ENCODE measurements around the gene MPV17L2. TPM values are rescaled to one million over a fixed set of nuclear protein-coding genes. Genes with fewer than 3 reads are reported as not detected.

Gene MPV17L2
- total and polyA plus RNA-seq, 2 of the 4 experiments (the other 2 are of a cell fraction), result 7.2 to 19.5 TPM

DNA sequence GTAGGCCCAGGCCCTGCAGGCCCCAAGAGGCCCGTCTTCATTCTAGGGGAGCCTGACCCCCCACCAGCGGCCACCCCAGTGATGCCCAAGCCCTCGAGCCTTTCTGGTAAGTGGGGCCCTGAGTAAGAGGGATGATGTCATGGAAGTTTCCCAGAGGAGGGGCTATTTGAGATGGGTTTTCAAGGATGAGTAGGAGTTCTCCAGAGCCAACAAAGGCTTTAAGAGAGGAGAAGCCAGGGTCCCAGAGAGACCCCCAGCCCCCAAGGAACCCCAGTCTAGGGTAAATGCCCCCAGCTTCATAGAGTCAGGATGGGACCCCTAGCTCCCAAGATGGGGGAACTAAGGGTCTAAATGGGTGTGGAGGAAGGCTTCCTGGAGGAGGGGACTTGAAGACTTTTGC lies 49.1 kb upstream of the MPV17L2 start (continued):
- TF ChIP-seq, protein P1, sequence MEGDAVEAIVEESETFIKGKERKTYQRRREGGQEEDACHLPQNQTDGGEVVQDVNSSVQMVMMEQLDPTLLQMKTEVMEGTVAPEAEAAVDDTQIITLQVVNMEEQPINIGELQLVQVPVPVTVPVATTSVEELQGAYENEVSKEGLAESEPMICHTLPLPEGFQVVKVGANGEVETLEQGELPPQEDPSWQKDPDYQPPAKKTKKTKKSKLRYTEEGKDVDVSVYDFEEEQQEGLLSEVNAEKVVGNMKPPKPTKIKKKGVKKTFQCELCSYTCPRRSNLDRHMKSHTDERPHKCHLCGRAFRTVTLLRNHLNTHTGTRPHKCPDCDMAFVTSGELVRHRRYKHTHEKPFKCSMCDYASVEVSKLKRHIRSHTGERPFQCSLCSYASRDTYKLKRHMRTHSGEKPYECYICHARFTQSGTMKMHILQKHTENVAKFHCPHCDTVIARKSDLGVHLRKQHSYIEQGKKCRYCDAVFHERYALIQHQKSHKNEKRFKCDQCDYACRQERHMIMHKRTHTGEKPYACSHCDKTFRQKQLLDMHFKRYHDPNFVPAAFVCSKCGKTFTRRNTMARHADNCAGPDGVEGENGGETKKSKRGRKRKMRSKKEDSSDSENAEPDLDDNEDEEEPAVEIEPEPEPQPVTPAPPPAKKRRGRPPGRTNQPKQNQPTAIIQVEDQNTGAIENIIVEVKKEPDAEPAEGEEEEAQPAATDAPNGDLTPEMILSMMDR (conservative IDR thresholded peaks at IDR 0.05; ENCODE audit: low read depth, low read length), result no peak
- TF ChIP-seq RFX5 (IDR thresholded peaks at IDR 0.05; ENCODE audit: low read depth, low read length) (no peak), BHLHE40 (IDR thresholded peaks at IDR 0.05; ENCODE audit: low read depth, low read length) (no peak)

DNA sequence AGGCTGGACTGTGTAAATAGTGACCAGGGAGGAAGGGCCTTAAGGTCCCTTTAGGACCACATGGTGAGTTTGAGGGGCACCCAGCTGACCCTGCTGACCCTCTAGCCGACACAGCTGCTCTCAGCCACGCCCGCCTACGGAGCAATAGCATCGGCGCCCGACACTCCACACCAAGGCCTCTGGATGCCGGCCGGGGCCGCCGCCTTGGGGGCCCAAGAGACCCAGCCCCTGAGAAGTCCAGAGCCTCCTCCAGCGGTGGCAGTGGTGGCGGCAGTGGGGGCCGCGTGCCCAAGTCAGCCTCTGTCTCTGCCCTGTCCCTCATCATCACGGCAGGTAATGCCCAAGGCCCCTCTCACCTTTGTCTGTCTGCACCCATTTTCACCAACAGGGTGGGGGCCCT lies 48.7 kb upstream of the MPV17L2 start:
- Histone ChIP-seq H3K36me3 (ENCODE audit: control insufficient read depth, insufficient read depth, low read length) (peaks cover 46% of the 10 kb centered on the region), H2AFZ (replicated peaks; ENCODE audit: low read length, poor library complexity) (no peak overlapping the region), H3K4ac (ENCODE audit: low read depth, low read length) (no peak overlapping the region), H4K91ac (ENCODE audit: insufficient read depth, low read depth, low read length) (no peak overlapping the region), H2BK5ac (ENCODE audit: low read depth, low read length, poor library complexity, severe bottlenecking) (no peak overlapping the region), H3K18ac (ENCODE audit: low read depth, low read length) (no peak overlapping the region), H2AK9ac (replicated peaks; ENCODE audit: low read depth, low read length, poor library complexity) (no peak overlapping the region), H3K9ac (ENCODE audit: low read depth, low read length) (no peak overlapping the region), H3K4me3 (ENCODE audit: insufficient read depth, low read depth, low read length) (no peak overlapping the region), H3K23ac (ENCODE audit: low read depth, low read length) (no peak overlapping the region), H3K27me3 (ENCODE audit: control insufficient read depth, insufficient read depth, low read length) (no peaks in the 10 kb centered on the region), H2BK15ac (ENCODE audit: low read depth, low read length) (no peak overlapping the region), H4K5ac (ENCODE audit: low read depth, low read length) (no peak overlapping the region), H4K20me1 (ENCODE audit: insufficient read depth, low read length) (no peaks in the 10 kb centered on the region), H2BK120ac (ENCODE audit: low read depth, low read length) (no peak overlapping the region), H3K14ac (replicated peaks; ENCODE audit: low read depth, low read length) (no peak overlapping the region), H3K4me2 (ENCODE audit: low read depth, low read length) (no peak overlapping the region), H3K27ac (ENCODE audit: insufficient read depth, low read length) (no peak overlapping the region), H2AK5ac (ENCODE audit: low read depth, low read length) (no peak overlapping the region), H2BK20ac (ENCODE audit: low read depth, low read length) (no peak overlapping the region), H3K9me1 (ENCODE audit: insufficient read depth, low read length) (no peaks in the 10 kb centered on the region), H3K56ac (ENCODE audit: extremely low read depth, insufficient read depth, low read length) (no peak overlapping the region), H3K9me3 (ENCODE audit: control insufficient read depth, insufficient read depth, low read length) (no peaks in the 10 kb centered on the region), H3K4me1 (ENCODE audit: control insufficient read depth, insufficient read depth, low read length) (no peaks in the 10 kb centered on the region), H3K79me1 (ENCODE audit: low read depth in 1 of 2, low read length in 2 of 2) (no peaks in the 10 kb centered on the region), H4K8ac (ENCODE audit: low read depth in 2 of 2, low read length in 2 of 2) (no peak overlapping the region)
- intact Hi-C loops (cut with micrococcal nuclease) (no loop called here), dilution Hi-C loops (cut with HindIII; ENCODE audit: low sequenced_read_pairs, unreplicated experiment) (no loop called here), in situ Hi-C loops (cut with MboI; ENCODE audit: low sequenced_read_pairs) (no loop called here)
- DNase-seq (no peak), ATAC-seq (ENCODE audit: low read depth) (no peak)
- CTCF ChIA-PET, result no interaction called here
- no TSS peak for BruUV-seq (replicated peaks)
- WGBS, 2 experiments (ENCODE audit: extremely low coverage in 2 of 2, insufficient read length in 1 of 2), result 60% methylated on average over 1 of the region's 16 CpGs; no CpG with 5 or more reads in 1 of the 2 experiments
- POLR2A ChIA-PET (ENCODE audit: unreplicated experiment), result no interaction called here
- no peak for TF ChIP-seq BHLHE40 (IDR thresholded peaks at IDR 0.05; ENCODE audit: low read depth, low read length)
- no peak for TF ChIP-seq CEBPB (IDR thresholded peaks at IDR 0.05; ENCODE audit: low read depth, low read length)
- TF ChIP-seq, protein P1 (conservative IDR thresholded peaks at IDR 0.05; ENCODE audit: low read depth, low read length), result no peak
- no peak for TF ChIP-seq SMC3 (IDR thresholded peaks at IDR 0.05; ENCODE audit: low read depth, low read length)
- TF ChIP-seq RAD21 (IDR thresholded peaks at IDR 0.05; ENCODE audit: low read length), result no peak
- no peak for TF ChIP-seq RFX5 (IDR thresholded peaks at IDR 0.05; ENCODE audit: low read depth, low read length)
- no peak for TF ChIP-seq NFE2L2 (IDR thresholded peaks at IDR 0.05; ENCODE audit: low read depth, low read length)
- TF ChIP-seq CHD1 (IDR thresholded peaks at IDR 0.05; ENCODE audit: low read depth, low read length), result no peak
- no peak for TF ChIP-seq POLR2A (IDR thresholded peaks at IDR 0.05; ENCODE audit: low read depth, low read length)
- TF ChIP-seq FOS (IDR thresholded peaks at IDR 0.05; ENCODE audit: low read depth, low read length), result no peak
- TF ChIP-seq, protein P2, sequence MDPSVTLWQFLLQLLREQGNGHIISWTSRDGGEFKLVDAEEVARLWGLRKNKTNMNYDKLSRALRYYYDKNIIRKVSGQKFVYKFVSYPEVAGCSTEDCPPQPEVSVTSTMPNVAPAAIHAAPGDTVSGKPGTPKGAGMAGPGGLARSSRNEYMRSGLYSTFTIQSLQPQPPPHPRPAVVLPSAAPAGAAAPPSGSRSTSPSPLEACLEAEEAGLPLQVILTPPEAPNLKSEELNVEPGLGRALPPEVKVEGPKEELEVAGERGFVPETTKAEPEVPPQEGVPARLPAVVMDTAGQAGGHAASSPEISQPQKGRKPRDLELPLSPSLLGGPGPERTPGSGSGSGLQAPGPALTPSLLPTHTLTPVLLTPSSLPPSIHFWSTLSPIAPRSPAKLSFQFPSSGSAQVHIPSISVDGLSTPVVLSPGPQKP (IDR thresholded peaks at IDR 0.05; ENCODE audit: borderline replicate concordance, low read depth, low read length), result no peak
- TF ChIP-seq MAFK (IDR thresholded peaks at IDR 0.05; ENCODE audit: low read depth, low read length), result no peak
- no peak for TF ChIP-seq MXI1 (IDR thresholded peaks at IDR 0.05; ENCODE audit: borderline replicate concordance, low read depth, low read length)

Measured in IMR-90 (cell line).